ENCODE data around the gene TFR2.

The TFR2 gene

GRCh38 chr7:100604976-100605911, 36.1 kb downstream of the TFR2 start:
- peak; percentile 15; the same call in 1 of the 2 replicates for TF ChIP-seq CTCF (IDR thresholded peaks at IDR 0.05)
- TF ChIP-seq ZFX (IDR thresholded peaks at IDR 0.05; ENCODE audit: borderline replicate concordance), result no peak
- H3K27ac ChIP-seq, result no peak overlapping the region

GRCh38 chr7:100604028-100604975, 37.0 kb downstream of the TFR2 start:
- TF ChIP-seq ZFX (IDR thresholded peaks at IDR 0.05; ENCODE audit: borderline replicate concordance) (no peak), CTCF (IDR thresholded peaks at IDR 0.05) (peak; percentile 64)
- H3K27ac ChIP-seq, result peak overlapping the region; percentile 33

GRCh38 chr7:100603726-100604027, 37.7 kb downstream of the TFR2 start:
- H3K27ac ChIP-seq, result peak overlapping the region; percentile 33; the same call in 1 of the 2 replicates
- no peak for TF ChIP-seq CTCF (IDR thresholded peaks at IDR 0.05)
- TF ChIP-seq ZFX (IDR thresholded peaks at IDR 0.05; ENCODE audit: borderline replicate concordance), result no peak

GRCh38 chr7:100602889-100603725, 38.2 kb downstream of the TFR2 start:
- TF ChIP-seq CTCF (IDR thresholded peaks at IDR 0.05), result no peak
- no peak for TF ChIP-seq ZFX (IDR thresholded peaks at IDR 0.05; ENCODE audit: borderline replicate concordance)
- peak overlapping the region; percentile 33; the same call in 1 of the 2 replicates for H3K27ac ChIP-seq

GRCh38 chr7:100600730-100601038, 40.7 kb downstream of the TFR2 start:
- no peak overlapping the region for H3K27ac ChIP-seq
- TF ChIP-seq CTCF (IDR thresholded peaks at IDR 0.05) (peak; percentile 19), ZFX (IDR thresholded peaks at IDR 0.05; ENCODE audit: borderline replicate concordance) (no peak)

- no peak overlapping the region for H3K27ac ChIP-seq
- TF ChIP-seq ZFX (IDR thresholded peaks at IDR 0.05; ENCODE audit: borderline replicate concordance) (no peak), CTCF (IDR thresholded peaks at IDR 0.05) (peak; percentile 44)
Observed at GRCh38 chr7:100599911-100600729, 41.2 kb downstream of the TFR2 start.

All from 22Rv1 (cell line).